Measurements from ENCODE around the gene MYH8.

DNA sequence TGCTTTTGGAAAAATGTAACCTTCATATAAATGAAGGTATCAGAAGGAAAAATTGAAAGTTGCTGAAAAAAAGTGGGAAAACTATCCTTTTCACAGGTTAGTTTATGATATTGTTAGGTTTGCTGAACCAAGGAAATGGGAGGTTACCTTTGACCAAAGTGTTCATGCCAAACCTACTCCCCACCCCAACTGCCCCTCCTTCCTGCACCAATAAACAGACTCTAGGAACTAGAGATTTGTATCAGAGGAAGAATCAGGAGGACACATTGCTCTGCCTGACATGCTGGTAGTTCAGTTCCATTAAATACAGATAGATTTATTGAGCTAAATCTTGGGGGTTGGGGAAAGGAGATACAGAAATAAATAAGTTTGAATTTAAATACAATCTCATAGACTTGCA lies 18.2 kb downstream of the MYH8 start:
- TF ChIP-seq, protein P1, sequence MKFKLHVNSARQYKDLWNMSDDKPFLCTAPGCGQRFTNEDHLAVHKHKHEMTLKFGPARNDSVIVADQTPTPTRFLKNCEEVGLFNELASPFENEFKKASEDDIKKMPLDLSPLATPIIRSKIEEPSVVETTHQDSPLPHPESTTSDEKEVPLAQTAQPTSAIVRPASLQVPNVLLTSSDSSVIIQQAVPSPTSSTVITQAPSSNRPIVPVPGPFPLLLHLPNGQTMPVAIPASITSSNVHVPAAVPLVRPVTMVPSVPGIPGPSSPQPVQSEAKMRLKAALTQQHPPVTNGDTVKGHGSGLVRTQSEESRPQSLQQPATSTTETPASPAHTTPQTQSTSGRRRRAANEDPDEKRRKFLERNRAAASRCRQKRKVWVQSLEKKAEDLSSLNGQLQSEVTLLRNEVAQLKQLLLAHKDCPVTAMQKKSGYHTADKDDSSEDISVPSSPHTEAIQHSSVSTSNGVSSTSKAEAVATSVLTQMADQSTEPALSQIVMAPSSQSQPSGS (CRISPR knock-in tag; IDR thresholded peaks at IDR 0.05; ENCODE audit: borderline replicate concordance, low read depth), result no peak
- TF ChIP-seq ZNF423 (CRISPR knock-in tag; IDR thresholded peaks at IDR 0.05) (no peak), CTCF (IDR thresholded peaks at IDR 0.05) (no peak)

Data from WTC11 (cell line).